ENCODE measurements around the gene PLPP1. TPM values are rescaled to one million over a fixed set of nuclear protein-coding genes. Genes with fewer than 3 reads are reported as not detected.

The PLPP1 gene
- polyA plus RNA-seq, 3 donors = 0.87 to 1.5 (median 0.98) TPM

DNA sequence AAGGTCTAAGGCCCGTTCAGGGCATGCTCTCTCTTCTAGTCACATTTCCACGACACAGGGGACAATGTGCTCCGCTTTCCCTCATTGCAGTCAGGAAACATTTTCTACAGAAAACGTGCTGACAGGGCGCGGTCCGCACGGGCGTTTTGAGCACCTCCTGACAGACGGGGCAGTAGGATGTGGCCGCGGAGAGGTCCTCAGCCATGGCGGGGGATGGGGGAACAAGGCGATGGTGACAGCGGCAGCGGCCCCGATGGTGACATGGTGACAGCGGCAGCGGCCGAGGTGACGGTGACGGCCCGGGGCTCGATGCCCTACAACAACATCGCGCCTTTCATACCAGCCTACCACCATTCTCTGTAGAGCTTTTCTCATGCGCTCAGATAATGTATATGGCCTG, 4.1 kb downstream of the PLPP1 start:
- H3K9me3 ChIP-seq (replicated peaks in 1 of 2; ENCODE audit: control insufficient read depth in 1 of 2, insufficient read depth in 1 of 2, low read length in 2 of 2) = no peaks in the 10 kb centered on the region
- no peak overlapping the region for H3K27ac ChIP-seq (ENCODE audit: low read depth in 1 of 2, low read length in 2 of 2)
- no peaks in the 10 kb centered on the region for H3K79me2 ChIP-seq (ENCODE audit: insufficient read depth, low read length)
- H3K4me1 ChIP-seq (ENCODE audit: control insufficient read depth in 1 of 2, insufficient read depth in 2 of 2, low read length in 2 of 2) = peaks cover 9 to 16% of the 10 kb centered on the region in 2 donors
- Mint-ChIP-seq H3K27me3 (ENCODE audit: low read depth in 3 of 3) (peaks cover 24 to 38% (median 26%) of the 10 kb centered on the region in 3 donors), H3K4me3 (no peak overlapping the region), H3K9me3 (peaks cover 0 to 3% (median 0%) of the 10 kb centered on the region in 7 donors), H3K27ac (peak overlapping the region in 1 of 7 donors; percentile 33), H3K4me1 (peaks cover 13% of the 10 kb centered on the region), H3K36me3 (no peaks in the 10 kb centered on the region)
- TF ChIP-seq, protein P1, sequence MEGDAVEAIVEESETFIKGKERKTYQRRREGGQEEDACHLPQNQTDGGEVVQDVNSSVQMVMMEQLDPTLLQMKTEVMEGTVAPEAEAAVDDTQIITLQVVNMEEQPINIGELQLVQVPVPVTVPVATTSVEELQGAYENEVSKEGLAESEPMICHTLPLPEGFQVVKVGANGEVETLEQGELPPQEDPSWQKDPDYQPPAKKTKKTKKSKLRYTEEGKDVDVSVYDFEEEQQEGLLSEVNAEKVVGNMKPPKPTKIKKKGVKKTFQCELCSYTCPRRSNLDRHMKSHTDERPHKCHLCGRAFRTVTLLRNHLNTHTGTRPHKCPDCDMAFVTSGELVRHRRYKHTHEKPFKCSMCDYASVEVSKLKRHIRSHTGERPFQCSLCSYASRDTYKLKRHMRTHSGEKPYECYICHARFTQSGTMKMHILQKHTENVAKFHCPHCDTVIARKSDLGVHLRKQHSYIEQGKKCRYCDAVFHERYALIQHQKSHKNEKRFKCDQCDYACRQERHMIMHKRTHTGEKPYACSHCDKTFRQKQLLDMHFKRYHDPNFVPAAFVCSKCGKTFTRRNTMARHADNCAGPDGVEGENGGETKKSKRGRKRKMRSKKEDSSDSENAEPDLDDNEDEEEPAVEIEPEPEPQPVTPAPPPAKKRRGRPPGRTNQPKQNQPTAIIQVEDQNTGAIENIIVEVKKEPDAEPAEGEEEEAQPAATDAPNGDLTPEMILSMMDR (IDR thresholded peaks at IDR 0.05) = no peak
- H3K36me3 ChIP-seq (replicated peaks in 1 of 2; ENCODE audit: control insufficient read depth in 1 of 2, insufficient read depth in 2 of 2, low read length in 2 of 2) = no peaks in the 10 kb centered on the region
- H3K27me3 ChIP-seq (ENCODE audit: control insufficient read depth in 2 of 2, insufficient read depth in 2 of 2, low read length in 2 of 2) = peaks cover 8 to 25% of the 10 kb centered on the region in 2 donors
- H2AFZ ChIP-seq (ENCODE audit: insufficient read depth, low read depth, low read length, poor library complexity, severe bottlenecking) = no peak overlapping the region
- no peak overlapping the region for H3K4me2 ChIP-seq (replicated peaks; ENCODE audit: extremely low read depth, low read length, poor library complexity, severe bottlenecking)
- 94% methylated on average over 24 of the region's 27 CpGs for WGBS (ENCODE audit: insufficient coverage)
- no peak overlapping the region for H3K4me3 ChIP-seq (replicated peaks in 1 of 3; ENCODE audit: low read depth in 2 of 3, low read length in 3 of 3)
- intact Hi-C loops (cut with micrococcal nuclease) = no loop called here
- H3K9ac ChIP-seq (ENCODE audit: insufficient read depth, low read length, poor library complexity, severe bottlenecking) = no peak overlapping the region
- no peak for DNase-seq
- no peaks in the 10 kb centered on the region for H4K20me1 ChIP-seq (ENCODE audit: insufficient read depth, low read length)

DNA sequence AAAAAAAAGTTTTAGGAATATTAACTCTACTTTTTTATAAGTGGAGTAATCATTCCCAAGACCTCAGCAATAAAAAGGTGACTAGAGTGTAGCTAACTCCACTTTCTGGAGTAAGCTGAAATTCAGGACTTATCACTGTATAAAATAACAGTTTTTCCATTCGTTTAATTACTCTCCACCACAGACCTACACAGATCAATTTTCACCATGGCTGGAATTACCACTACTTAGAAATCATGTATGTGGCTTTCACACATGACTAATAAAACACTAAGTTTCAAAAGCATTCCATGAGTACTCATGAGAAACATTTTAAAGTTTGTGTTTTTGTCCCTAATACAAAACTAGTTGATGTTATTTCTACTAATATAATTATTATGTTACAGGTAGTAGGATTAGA, 9.9 kb downstream of the PLPP1 start:
- Mint-ChIP-seq H3K27ac (peak overlapping the region in 1 of 7 donors; percentile 56), H3K4me1 (no peaks in the 10 kb centered on the region), H3K36me3 (no peaks in the 10 kb centered on the region), H3K27me3 (ENCODE audit: low read depth in 3 of 3) (peaks cover 2 to 12% (median 7%) of the 10 kb centered on the region in 3 donors), H3K9me3 (no peaks in the 10 kb centered on the region), H3K4me3 (no peak overlapping the region)
- no peaks in the 10 kb centered on the region for H3K36me3 ChIP-seq (replicated peaks in 1 of 2; ENCODE audit: control insufficient read depth in 1 of 2, insufficient read depth in 2 of 2, low read length in 2 of 2)
- no peak overlapping the region for H3K9ac ChIP-seq (ENCODE audit: insufficient read depth, low read length, poor library complexity, severe bottlenecking)
- TF ChIP-seq, protein P1 (IDR thresholded peaks at IDR 0.05) = no peak
- H2AFZ ChIP-seq (ENCODE audit: insufficient read depth, low read depth, low read length, poor library complexity, severe bottlenecking) = no peak overlapping the region
- no CpG with 5 or more reads among the region's 1 CpG for WGBS (ENCODE audit: insufficient coverage)
- no peaks in the 10 kb centered on the region for H3K27me3 ChIP-seq (ENCODE audit: control insufficient read depth in 2 of 2, insufficient read depth in 2 of 2, low read length in 2 of 2)
- no peaks in the 10 kb centered on the region for H3K79me2 ChIP-seq (ENCODE audit: insufficient read depth, low read length)
- no peak for DNase-seq
- intact Hi-C loops (cut with micrococcal nuclease) = no loop called here
- no peak overlapping the region for H3K27ac ChIP-seq (ENCODE audit: low read depth in 1 of 2, low read length in 2 of 2)
- no peak overlapping the region for H3K4me2 ChIP-seq (replicated peaks; ENCODE audit: extremely low read depth, low read length, poor library complexity, severe bottlenecking)
- no peak overlapping the region for H3K4me3 ChIP-seq (replicated peaks in 1 of 3; ENCODE audit: low read depth in 2 of 3, low read length in 3 of 3)
- no peaks in the 10 kb centered on the region for H3K4me1 ChIP-seq (ENCODE audit: control insufficient read depth in 1 of 2, insufficient read depth in 2 of 2, low read length in 2 of 2)
- H3K9me3 ChIP-seq (replicated peaks in 1 of 2; ENCODE audit: control insufficient read depth in 1 of 2, insufficient read depth in 1 of 2, low read length in 2 of 2) = no peaks in the 10 kb centered on the region
- H4K20me1 ChIP-seq (ENCODE audit: insufficient read depth, low read length) = no peaks in the 10 kb centered on the region
